DND-41 (cell line): ENCODE data around the gene TTC12.

ENCODE experiments used
- ATAC-seq: fragments of 200-7000 bp; cut with Tn5 transposase; 3 replicates; pipeline ENCODE4 v1.9.1; 2021; ENCODE audit warnings: low read depth; ENCODE audit not compliant: insufficient read depth
- DNase-seq: peaks from one replicate; pipeline ENCODE4 v3.0.0-alpha.2; 2020
- H2AFZ ChIP-seq: 2 replicates; pipeline ENCODE4 v1.6.0; 2012; ENCODE audit warnings: low read depth, low read length
- H3K27ac ChIP-seq: 2 replicates; pipeline ENCODE4 v1.5.1; 2012; ENCODE audit warnings: low read length, inconsistent platforms
- H3K27me3 ChIP-seq: fragments of 200-600 bp; sonication (generic); 2 replicates; pipeline ENCODE4 v1.6.0; 2012; ENCODE audit warnings: low read length, mild to moderate bottlenecking, inconsistent platforms; ENCODE audit not compliant: insufficient read depth, poor library complexity
- H3K36me3 ChIP-seq: 2 replicates; pipeline ENCODE4 v1.5.1; 2012; ENCODE audit warnings: low read length, inconsistent platforms; ENCODE audit not compliant: insufficient read depth
- H3K4me1 ChIP-seq: 2 replicates; pipeline ENCODE4 v1.5.1; 2012; ENCODE audit warnings: mild to moderate bottlenecking, low read length; ENCODE audit not compliant: insufficient read depth
- H3K4me2 ChIP-seq: 2 replicates; pipeline ENCODE4 v1.6.0; 2012; ENCODE audit warnings: mild to moderate bottlenecking, moderate library complexity, low read length, inconsistent platforms; ENCODE audit not compliant: insufficient read depth
- H3K4me3 ChIP-seq, 2 experiments: fragments of 200-600 bp in 1 of 2; shearing (Covaris generic) in 1 of 2; 2 replicates each; pipeline ENCODE4 v1.5.1; 2012 to 2016; ENCODE audit warnings: inconsistent platforms in 2 of 2, low read length in 2 of 2, mild to moderate bottlenecking in 2 of 2, low read depth in 1 of 2, moderate library complexity in 1 of 2
- H3K79me2 ChIP-seq: 2 replicates; pipeline ENCODE4 v1.6.0; 2012; ENCODE audit warnings: low read length, inconsistent platforms; ENCODE audit not compliant: insufficient read depth
- H3K9ac ChIP-seq: 2 replicates; pipeline ENCODE4 v1.6.0; 2012; ENCODE audit warnings: low read depth, mild to moderate bottlenecking, inconsistent platforms, low read length, moderate library complexity
- H3K9me3 ChIP-seq: 2 replicates; pipeline ENCODE4 v1.5.1; 2012; ENCODE audit warnings: low read length, moderate library complexity, mild to moderate bottlenecking, inconsistent platforms; ENCODE audit not compliant: insufficient read depth, severe bottlenecking
- H4K20me1 ChIP-seq: 2 replicates; pipeline ENCODE4 v1.6.0; 2012; ENCODE audit warnings: low read length; ENCODE audit not compliant: insufficient read depth
- CTCF ChIP-seq: IDR thresholded peaks from 2 replicates; pipeline ENCODE4 v1.5.1; 2012; ENCODE audit warnings: borderline replicate concordance, low read length, moderate library complexity, mild to moderate bottlenecking; ENCODE audit not compliant: poor library complexity, severe bottlenecking; ENCODE audit errors: extremely low read depth
- EZH2 ChIP-seq: IDR thresholded peaks from 3 replicates; pipeline ENCODE4 v1.6.1; 2012; ENCODE audit warnings: borderline replicate concordance, low read depth, mild to moderate bottlenecking, moderate library complexity, low read length, inconsistent platforms; ENCODE audit not compliant: severe bottlenecking

Gene TTC12

GRCh38 chr11:113408206-113408605 lies 93.8 kb downstream of the TTC12 start:
- H3K9me3 ChIP-seq: no peaks in the 10 kb centered on the region
- H2AFZ ChIP-seq: no peak overlapping the region
- ATAC-seq (no peak), DNase-seq (no peak)
- no peaks in the 10 kb centered on the region for H3K36me3 ChIP-seq
- H3K79me2 ChIP-seq: no peaks in the 10 kb centered on the region
- no peaks in the 10 kb centered on the region for H3K4me1 ChIP-seq
- H4K20me1 ChIP-seq: no peaks in the 10 kb centered on the region
- TF ChIP-seq CTCF (no peak), EZH2 (no peak)
- no peak overlapping the region for H3K4me2 ChIP-seq
- H3K27me3 ChIP-seq: peaks cover 4% of the 10 kb centered on the region
- H3K4me3 ChIP-seq: no peak overlapping the region
- H3K27ac ChIP-seq: no peak overlapping the region
- H3K9ac ChIP-seq: no peak overlapping the region

- H3K27ac ChIP-seq: no peak overlapping the region
- H3K27me3 ChIP-seq: peaks cover 3% of the 10 kb centered on the region
- H3K4me1 ChIP-seq: no peaks in the 10 kb centered on the region
- H2AFZ ChIP-seq: no peak overlapping the region
- no peak overlapping the region for H3K4me3 ChIP-seq
- H3K9me3 ChIP-seq: no peaks in the 10 kb centered on the region
- no peak overlapping the region for H3K4me2 ChIP-seq
- no peaks in the 10 kb centered on the region for H3K79me2 ChIP-seq
- no peak for TF ChIP-seq EZH2
- DNase-seq (no peak), ATAC-seq (no peak)
- no peaks in the 10 kb centered on the region for H4K20me1 ChIP-seq
- H3K36me3 ChIP-seq: no peaks in the 10 kb centered on the region
- no peak overlapping the region for H3K9ac ChIP-seq
Observed at GRCh38 chr11:113408887-113409286, 94.5 kb downstream of the TTC12 start.

- Histone ChIP-seq H3K4me1 (no peaks in the 10 kb centered on the region), H4K20me1 (no peaks in the 10 kb centered on the region), H3K27me3 (no peaks in the 10 kb centered on the region), H3K4me2 (no peak overlapping the region), H3K79me2 (no peaks in the 10 kb centered on the region), H3K9me3 (no peaks in the 10 kb centered on the region), H2AFZ (no peak overlapping the region), H3K27ac (no peak overlapping the region), H3K4me3 (no peak overlapping the region), H3K9ac (no peak overlapping the region), H3K36me3 (no peaks in the 10 kb centered on the region)
- ATAC-seq: no peak
- DNase-seq: no peak
- no peak for TF ChIP-seq EZH2
- no peak for TF ChIP-seq CTCF
Observed at GRCh38 chr11:113409526-113409925, 95.1 kb downstream of the TTC12 start.

GRCh38 chr11:113410414-113411135 lies 96.2 kb downstream of the TTC12 start:
- no peak overlapping the region for H2AFZ ChIP-seq
- ATAC-seq (no peak), DNase-seq (no peak)
- H3K4me3 ChIP-seq: no peak overlapping the region
- H3K27ac ChIP-seq: no peak overlapping the region
- H3K4me1 ChIP-seq: no peaks in the 10 kb centered on the region
- H3K79me2 ChIP-seq: no peaks in the 10 kb centered on the region
- no peaks in the 10 kb centered on the region for H3K36me3 ChIP-seq
- no peak overlapping the region for H3K9ac ChIP-seq
- H3K27me3 ChIP-seq: no peaks in the 10 kb centered on the region
- H3K9me3 ChIP-seq: no peaks in the 10 kb centered on the region
- no peak for TF ChIP-seq CTCF
- TF ChIP-seq EZH2: no peak
- no peak overlapping the region for H3K4me2 ChIP-seq
- H4K20me1 ChIP-seq: no peaks in the 10 kb centered on the region
